Measurements from ENCODE around the gene KLHL12. TPM values are rescaled to one million over a fixed set of nuclear protein-coding genes. Genes with fewer than 3 reads are reported as not detected.

KLHL12 gene
- total RNA-seq, 1 donor from 2014 or later, result 24.9 TPM

DNA sequence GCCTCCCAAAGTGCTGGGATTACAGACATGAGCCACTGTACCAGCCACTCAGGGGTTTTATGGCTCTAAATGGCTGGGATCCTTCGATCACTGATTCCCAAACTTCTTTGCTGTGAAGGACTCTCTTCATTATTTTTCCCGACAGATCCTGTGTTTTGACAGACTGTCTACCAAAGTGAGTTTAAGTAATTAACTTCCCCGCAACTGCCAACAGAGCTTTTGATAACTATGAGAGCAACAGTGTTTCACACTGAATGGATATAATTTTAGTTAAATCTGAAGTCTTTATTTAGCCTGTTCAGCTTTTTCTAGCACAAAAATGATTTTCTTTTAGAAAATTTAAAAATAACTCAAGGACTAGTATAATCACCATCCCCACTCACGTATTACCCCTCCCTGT, 25.5 kb downstream of the KLHL12 start:
- H2AFZ ChIP-seq (ENCODE audit: low read depth, low read length), result no peak overlapping the region
- no peak for DNase-seq (ENCODE audit: low read depth)
- H3K4me3 ChIP-seq (ENCODE audit: insufficient read depth, low read depth, low read length), result no peak overlapping the region
- H3K79me2 ChIP-seq (ENCODE audit: insufficient read depth, low read length), result no peaks in the 10 kb centered on the region
- FAIRE-seq, result no peak
- Mint-ChIP-seq H3K9me3 (ENCODE audit: unreplicated experiment) (no peaks in the 10 kb centered on the region), H3K36me3 (ENCODE audit: low read depth, unreplicated experiment) (peaks cover 16% of the 10 kb centered on the region), H3K27me3 (ENCODE audit: low read depth, unreplicated experiment) (no peaks in the 10 kb centered on the region), H3K27ac (ENCODE audit: unreplicated experiment) (no peak overlapping the region), H3K4me1 (ENCODE audit: low read depth, unreplicated experiment) (no peaks in the 10 kb centered on the region), H3K4me3 (ENCODE audit: unreplicated experiment) (no peak overlapping the region)
- H3K4me2 ChIP-seq (ENCODE audit: low read length), result no peak overlapping the region
- H3K27me3 ChIP-seq (ENCODE audit: insufficient read depth, low read length), result no peaks in the 10 kb centered on the region
- no peaks in the 10 kb centered on the region for H3K4me1 ChIP-seq (ENCODE audit: insufficient read depth, low read length)
- H3K9ac ChIP-seq (ENCODE audit: low read length), result no peak overlapping the region
- no peaks in the 10 kb centered on the region for H4K20me1 ChIP-seq (ENCODE audit: insufficient read depth, low read length)
- H3K9me3 ChIP-seq (ENCODE audit: insufficient read depth, low read depth, low read length), result no peaks in the 10 kb centered on the region
- peaks cover 8% of the 10 kb centered on the region for H3K36me3 ChIP-seq (ENCODE audit: insufficient read depth, low read length)
- TF ChIP-seq EZH2 (IDR thresholded peaks at IDR 0.05; ENCODE audit: insufficient read depth, low read length) (no peak), CTCF (IDR thresholded peaks at IDR 0.05; ENCODE audit: insufficient read depth, low read depth, low read length) (no peak)
- no peak overlapping the region for H3K27ac ChIP-seq (ENCODE audit: low read depth, low read length)

DNA sequence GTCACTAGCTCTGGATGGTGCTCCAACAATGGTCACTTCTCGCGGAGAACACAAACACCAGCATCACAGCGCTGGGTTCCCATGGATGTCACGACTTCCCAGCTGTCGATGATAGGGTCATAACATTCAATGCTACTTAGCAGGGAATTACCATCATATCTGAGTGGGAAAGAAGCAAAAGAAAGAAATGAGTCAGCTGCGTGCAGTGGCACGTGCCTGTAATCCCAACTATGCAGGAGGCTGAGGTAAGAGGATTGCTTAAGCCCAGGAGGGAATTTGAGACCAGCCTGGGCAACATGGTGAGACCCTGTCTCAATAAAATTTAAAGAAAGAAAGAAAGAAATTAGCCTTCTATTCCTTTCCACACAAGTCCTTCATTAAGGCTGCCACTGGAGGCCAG, 34.5 kb downstream of the KLHL12 start:
- no peaks in the 10 kb centered on the region for H4K20me1 ChIP-seq (ENCODE audit: insufficient read depth, low read length)
- no peak for TF ChIP-seq CTCF (IDR thresholded peaks at IDR 0.05; ENCODE audit: insufficient read depth, low read depth, low read length)
- TF ChIP-seq EZH2 (IDR thresholded peaks at IDR 0.05; ENCODE audit: insufficient read depth, low read length), result no peak

DNA sequence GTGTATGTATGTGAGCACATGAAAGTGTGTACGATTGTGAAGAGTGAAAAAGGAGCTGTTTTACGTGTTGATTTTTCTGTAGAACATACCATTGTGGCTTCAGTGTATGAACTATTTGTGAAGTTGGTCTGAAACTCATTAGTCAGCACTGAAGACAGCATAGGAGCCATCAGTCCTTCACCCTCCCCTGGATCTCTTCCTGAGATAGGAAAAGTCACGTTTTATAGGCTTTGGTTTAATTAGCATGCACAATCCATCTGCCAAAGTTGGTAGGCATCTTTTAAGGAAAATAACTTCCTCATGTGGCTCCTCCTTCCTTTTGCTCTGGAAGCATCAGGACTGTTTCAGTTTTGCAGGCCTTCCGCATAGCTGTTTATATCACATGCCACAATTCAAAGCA, 36.6 kb downstream of the KLHL12 start:
- peaks cover 17% of the 10 kb centered on the region for H3K36me3 Mint-ChIP-seq (ENCODE audit: low read depth, unreplicated experiment)
- H2AFZ ChIP-seq (ENCODE audit: low read depth, low read length), result no peak overlapping the region
- no peaks in the 10 kb centered on the region for H3K9me3 ChIP-seq (ENCODE audit: insufficient read depth, low read depth, low read length)
- H3K36me3 ChIP-seq (ENCODE audit: insufficient read depth, low read length), result peaks cover 25% of the 10 kb centered on the region
- H3K4me1 Mint-ChIP-seq (ENCODE audit: low read depth, unreplicated experiment), result peaks cover 9% of the 10 kb centered on the region
- TF ChIP-seq EZH2 (IDR thresholded peaks at IDR 0.05; ENCODE audit: insufficient read depth, low read length) (no peak), CTCF (IDR thresholded peaks at IDR 0.05; ENCODE audit: insufficient read depth, low read depth, low read length) (no peak)
- no peaks in the 10 kb centered on the region for H3K9me3 Mint-ChIP-seq (ENCODE audit: unreplicated experiment)
- peaks cover 5% of the 10 kb centered on the region for H4K20me1 ChIP-seq (ENCODE audit: insufficient read depth, low read length)
- no peaks in the 10 kb centered on the region for H3K27me3 ChIP-seq (ENCODE audit: insufficient read depth, low read length)
- no peak overlapping the region for H3K4me2 ChIP-seq (ENCODE audit: low read length)
- no peak overlapping the region for H3K9ac ChIP-seq (ENCODE audit: low read length)
- H3K27ac ChIP-seq (ENCODE audit: low read depth, low read length), result no peak overlapping the region
- no peak overlapping the region for H3K4me3 ChIP-seq (ENCODE audit: insufficient read depth, low read depth, low read length)
- H3K4me1 ChIP-seq (ENCODE audit: insufficient read depth, low read length), result peaks cover 9% of the 10 kb centered on the region
- FAIRE-seq, result no peak
- H3K27me3 Mint-ChIP-seq (ENCODE audit: low read depth, unreplicated experiment), result no peaks in the 10 kb centered on the region
- DNase-seq (ENCODE audit: low read depth), result no peak
- H3K4me3 Mint-ChIP-seq (ENCODE audit: unreplicated experiment), result no peak overlapping the region
- peaks cover 19% of the 10 kb centered on the region for H3K79me2 ChIP-seq (ENCODE audit: insufficient read depth, low read length)
- H3K27ac Mint-ChIP-seq (ENCODE audit: unreplicated experiment), result no peak overlapping the region

More for the DNA sequence above, 34.5 kb downstream of the KLHL12 start:
- no peak overlapping the region for H3K4me3 ChIP-seq (ENCODE audit: insufficient read depth, low read depth, low read length)
- DNase-seq (ENCODE audit: low read depth) (no peak), FAIRE-seq (no peak)
- peaks cover 21% of the 10 kb centered on the region for H3K36me3 Mint-ChIP-seq (ENCODE audit: low read depth, unreplicated experiment)
- H3K27ac Mint-ChIP-seq (ENCODE audit: unreplicated experiment), result no peak overlapping the region
- no peak overlapping the region for H3K9ac ChIP-seq (ENCODE audit: low read length)
- H2AFZ ChIP-seq (ENCODE audit: low read depth, low read length), result no peak overlapping the region
- no peak overlapping the region for H3K4me2 ChIP-seq (ENCODE audit: low read length)
- H3K9me3 ChIP-seq (ENCODE audit: insufficient read depth, low read depth, low read length), result no peaks in the 10 kb centered on the region
- no peak overlapping the region for H3K27ac ChIP-seq (ENCODE audit: low read depth, low read length)
- H3K27me3 ChIP-seq (ENCODE audit: insufficient read depth, low read length), result no peaks in the 10 kb centered on the region
- H3K9me3 Mint-ChIP-seq (ENCODE audit: unreplicated experiment), result no peaks in the 10 kb centered on the region
- peaks cover 8% of the 10 kb centered on the region for H3K79me2 ChIP-seq (ENCODE audit: insufficient read depth, low read length)
- H3K4me1 ChIP-seq (ENCODE audit: insufficient read depth, low read length), result peaks cover 9% of the 10 kb centered on the region
- no peak overlapping the region for H3K4me3 Mint-ChIP-seq (ENCODE audit: unreplicated experiment)
- peaks cover 7% of the 10 kb centered on the region for H3K4me1 Mint-ChIP-seq (ENCODE audit: low read depth, unreplicated experiment)
- H3K27me3 Mint-ChIP-seq (ENCODE audit: low read depth, unreplicated experiment), result no peaks in the 10 kb centered on the region
- peaks cover 42% of the 10 kb centered on the region for H3K36me3 ChIP-seq (ENCODE audit: insufficient read depth, low read length)

Data from astrocyte (in vitro differentiated cells and primary cell).